NCI-H187 treated with DMSO at 0.1 percent for 48 hours (cell line): Measurements from ENCODE around the gene DNMT3B.
"Not testable (repeated sequence)": the region's sequence is repeated elsewhere in the genome, so short reads cannot be mapped to it uniquely, and the experiment has no call there.

Experiments used
- DNase-seq: peaks from one replicate; lab custom pipeline; 2025; lab: John Stamatoyannopoulos, UW

The DNMT3B gene

GRCh38 chr20:32761831-32762753 lies at the start of gene DNMT3B:
TSS of gene DNMT3B (plus strand) at chr20:32762385. CDS start at chr20:32780324, 17,939 bp downstream.
- peak; percentile 6 for DNase-seq

- no peak for DNase-seq
Observed at GRCh38 chr20:32718749-32719348, 43.3 kb upstream of the DNMT3B start.

GRCh38 chr20:32727683-32728082 lies 34.5 kb upstream of the DNMT3B start:
- no peak for DNase-seq

- DNase-seq: not testable (repeated sequence)
Observed at GRCh38 chr20:32728435-32728834, 33.8 kb upstream of the DNMT3B start.

GRCh38 chr20:32729334-32729733 lies 32.9 kb upstream of the DNMT3B start:
- DNase-seq: not testable (repeated sequence)

GRCh38 chr20:32731882-32732266 lies 30.3 kb upstream of the DNMT3B start:
- DNase-seq: no peak

- no peak for DNase-seq
Observed at GRCh38 chr20:32737371-32738223, 24.6 kb upstream of the DNMT3B start.

GRCh38 chr20:32741151-32741550 lies 21.0 kb upstream of the DNMT3B start:
- no peak for DNase-seq

GRCh38 chr20:32742322-32743236 lies 19.6 kb upstream of the DNMT3B start:
- no peak for DNase-seq

GRCh38 chr20:32743237-32744112 lies 18.7 kb upstream of the DNMT3B start, which contains the start of gene COMMD7:
TSS of gene COMMD7 (minus strand) at chr20:32743467. CDS start at chr20:32743391, 76 bp downstream.
- DNase-seq: no peak

GRCh38 chr20:32749914-32750637 lies 12.1 kb upstream of the DNMT3B start:
- no peak for DNase-seq

GRCh38 chr20:32751293-32751692 lies 10.9 kb upstream of the DNMT3B start:
- no peak for DNase-seq

GRCh38 chr20:32751702-32752457 lies 10.3 kb upstream of the DNMT3B start:
- DNase-seq: no peak

- no peak for DNase-seq
Observed at GRCh38 chr20:32752458-32753250, 9.5 kb upstream of the DNMT3B start.

- DNase-seq: no peak
Observed at GRCh38 chr20:32753731-32754130, 8.5 kb upstream of the DNMT3B start.

GRCh38 chr20:32756156-32756555 lies 6.0 kb upstream of the DNMT3B start:
- no peak for DNase-seq

- DNase-seq: no peak
Observed at GRCh38 chr20:32761417-32761830, 761 bp upstream of the DNMT3B start.

GRCh38 chr20:32762754-32763201 lies 593 bp downstream of the DNMT3B start:
- DNase-seq: no peak
